ENCODE measurements around the gene RASA3.

DNA sequence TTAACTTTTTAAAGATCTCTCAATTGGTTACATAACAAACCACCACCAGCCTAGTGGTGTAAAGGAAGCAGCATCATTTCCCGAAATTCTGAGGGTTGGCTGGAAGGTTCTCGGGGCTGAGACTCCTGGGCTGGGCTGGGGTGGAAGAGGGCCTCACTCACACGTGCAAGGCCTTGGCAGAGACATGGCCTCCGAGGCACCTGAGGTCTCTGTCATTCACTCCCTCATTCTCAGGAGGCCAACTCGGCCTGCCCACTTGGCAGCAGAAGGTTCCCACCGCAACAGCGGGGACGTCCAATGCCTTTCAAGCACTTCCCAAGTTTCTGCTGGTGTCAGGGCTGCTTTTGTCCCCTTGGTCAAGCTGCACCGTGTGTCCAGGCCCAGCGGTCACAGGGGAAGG is 18.6 kb upstream of the RASA3 start:
- TF ChIP-seq, protein P1, sequence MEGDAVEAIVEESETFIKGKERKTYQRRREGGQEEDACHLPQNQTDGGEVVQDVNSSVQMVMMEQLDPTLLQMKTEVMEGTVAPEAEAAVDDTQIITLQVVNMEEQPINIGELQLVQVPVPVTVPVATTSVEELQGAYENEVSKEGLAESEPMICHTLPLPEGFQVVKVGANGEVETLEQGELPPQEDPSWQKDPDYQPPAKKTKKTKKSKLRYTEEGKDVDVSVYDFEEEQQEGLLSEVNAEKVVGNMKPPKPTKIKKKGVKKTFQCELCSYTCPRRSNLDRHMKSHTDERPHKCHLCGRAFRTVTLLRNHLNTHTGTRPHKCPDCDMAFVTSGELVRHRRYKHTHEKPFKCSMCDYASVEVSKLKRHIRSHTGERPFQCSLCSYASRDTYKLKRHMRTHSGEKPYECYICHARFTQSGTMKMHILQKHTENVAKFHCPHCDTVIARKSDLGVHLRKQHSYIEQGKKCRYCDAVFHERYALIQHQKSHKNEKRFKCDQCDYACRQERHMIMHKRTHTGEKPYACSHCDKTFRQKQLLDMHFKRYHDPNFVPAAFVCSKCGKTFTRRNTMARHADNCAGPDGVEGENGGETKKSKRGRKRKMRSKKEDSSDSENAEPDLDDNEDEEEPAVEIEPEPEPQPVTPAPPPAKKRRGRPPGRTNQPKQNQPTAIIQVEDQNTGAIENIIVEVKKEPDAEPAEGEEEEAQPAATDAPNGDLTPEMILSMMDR (IDR thresholded peaks at IDR 0.05) = no peak
- TF ChIP-seq EP300 (IDR thresholded peaks at IDR 0.05) = no peak

Data from sigmoid colon (tissue), 4 donors.